Duodenal mucosa (tissue), 2 donors: Measurements from ENCODE around the gene TRPV5.

Experiments
- H3K27ac ChIP-seq: one replicate; pipeline ENCODE4 v1.7.0; 2013; ENCODE audit warnings: low read depth, low read length
- H3K27me3 ChIP-seq, 2 donors: one replicate each; pipeline ENCODE4 v1.7.0; 2013; ENCODE audit warnings: low read length in 2 of 2, control low read depth in 1 of 2; ENCODE audit not compliant: insufficient read depth in 2 of 2, control insufficient read depth in 1 of 2
- H3K36me3 ChIP-seq, 2 donors: one replicate each; pipeline ENCODE4 v1.7.0; 2013; ENCODE audit warnings: low read length in 2 of 2, control low read depth in 1 of 2; ENCODE audit not compliant: insufficient read depth in 2 of 2, control insufficient read depth in 1 of 2
- H3K4me1 ChIP-seq, 2 donors: one replicate each; pipeline ENCODE4 v1.7.0; 2013; ENCODE audit warnings: low read length in 2 of 2, control low read depth in 1 of 2; ENCODE audit not compliant: insufficient read depth in 2 of 2, control insufficient read depth in 1 of 2
- H3K4me3 ChIP-seq, 2 donors: one replicate each; pipeline ENCODE4 v1.7.0; 2013; ENCODE audit warnings: low read length in 2 of 2, low read depth in 1 of 2
- H3K9ac ChIP-seq, 2 donors: one replicate each; pipeline ENCODE4 v1.7.0; 2013; ENCODE audit warnings: low read length in 2 of 2, low read depth in 1 of 2
- H3K9me3 ChIP-seq, 2 donors: one replicate each; pipeline ENCODE4 v1.7.0; 2013; ENCODE audit warnings: low read length in 2 of 2, control low read depth in 1 of 2; ENCODE audit not compliant: control insufficient read depth in 1 of 2

The TRPV5 gene

GRCh38 chr7:142927085-142927745 lies 6.3 kb downstream of the TRPV5 start:
- H3K27ac ChIP-seq = no peak overlapping the region

DNA sequence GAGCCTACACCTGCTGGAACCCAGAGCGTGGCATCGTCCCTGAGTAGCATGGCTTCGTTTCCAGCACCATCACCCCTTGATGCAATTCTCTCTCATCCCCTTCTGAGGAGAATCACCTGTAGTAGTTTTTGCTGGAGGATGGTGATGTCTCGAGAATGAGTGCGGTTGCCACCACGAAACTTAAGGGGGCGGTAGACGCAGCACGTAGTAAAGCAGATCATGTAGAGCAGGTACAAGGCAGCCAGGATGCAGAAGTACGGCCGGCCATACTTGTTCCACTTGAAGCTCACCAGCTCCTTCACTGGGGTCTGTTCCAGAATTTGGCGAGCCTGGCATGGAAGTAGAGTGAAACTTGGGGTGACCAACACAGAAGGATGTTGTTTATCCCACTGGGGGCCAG lies 8.1 kb downstream of the TRPV5 start:
- Histone ChIP-seq H3K9me3 (no peaks in the 10 kb centered on the region), H3K4me1 (peaks cover 6 to 8% of the 10 kb centered on the region in 2 donors), H3K27me3 (no peaks in the 10 kb centered on the region), H3K4me3 (no peak overlapping the region), H3K9ac (no peak overlapping the region), H3K27ac (no peak overlapping the region), H3K36me3 (no peaks in the 10 kb centered on the region)

More at GRCh38 chr7:142927085-142927745, 6.3 kb downstream of the TRPV5 start:
- Histone ChIP-seq H3K9ac (no peak overlapping the region), H3K4me1 (peaks cover 6 to 8% of the 10 kb centered on the region in 2 donors), H3K36me3 (no peaks in the 10 kb centered on the region), H3K9me3 (no peaks in the 10 kb centered on the region), H3K27me3 (no peaks in the 10 kb centered on the region), H3K4me3 (no peak overlapping the region)

DNA sequence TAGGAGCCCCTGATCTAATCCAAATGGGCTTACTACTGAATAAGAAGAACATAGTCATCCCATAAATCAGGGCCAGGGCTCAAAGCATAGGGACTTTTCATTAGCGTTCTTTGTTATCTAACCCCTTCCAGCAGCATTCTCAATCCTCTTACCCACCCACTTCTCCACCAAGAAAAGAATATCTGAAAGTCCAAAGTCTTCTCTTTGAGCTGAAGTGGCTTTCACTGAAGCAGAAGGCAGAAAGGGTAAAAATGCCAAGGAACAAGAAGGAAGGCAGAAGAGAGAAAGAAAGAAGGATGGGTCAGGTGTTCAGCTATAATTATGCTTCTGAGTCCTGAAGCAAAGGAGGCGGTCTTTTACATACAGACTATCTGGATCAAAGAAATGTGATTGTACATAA lies 10.2 kb downstream of the TRPV5 start:
- no peaks in the 10 kb centered on the region for H3K27me3 ChIP-seq
- H3K4me3 ChIP-seq = no peak overlapping the region
- no peaks in the 10 kb centered on the region for H3K36me3 ChIP-seq
- no peak overlapping the region for H3K9ac ChIP-seq
- peaks cover 6 to 8% of the 10 kb centered on the region in 2 donors for H3K4me1 ChIP-seq
- no peaks in the 10 kb centered on the region for H3K9me3 ChIP-seq
- H3K27ac ChIP-seq = no peak overlapping the region

GRCh38 chr7:142919656-142920055 lies 13.9 kb downstream of the TRPV5 start:
- Histone ChIP-seq H3K4me1 (peaks cover 6 to 8% of the 10 kb centered on the region in 2 donors), H3K36me3 (no peaks in the 10 kb centered on the region), H3K4me3 (no peak overlapping the region), H3K27me3 (no peaks in the 10 kb centered on the region), H3K27ac (no peak overlapping the region), H3K9me3 (no peaks in the 10 kb centered on the region), H3K9ac (no peak overlapping the region)

GRCh38 chr7:142918901-142919300 lies 14.6 kb downstream of the TRPV5 start:
- no peak overlapping the region for H3K27ac ChIP-seq
- no peaks in the 10 kb centered on the region for H3K27me3 ChIP-seq
- H3K36me3 ChIP-seq = no peaks in the 10 kb centered on the region
- H3K4me1 ChIP-seq = peaks cover 5 to 14% of the 10 kb centered on the region in 2 donors
- no peak overlapping the region for H3K9ac ChIP-seq
- no peak overlapping the region for H3K4me3 ChIP-seq
- no peaks in the 10 kb centered on the region for H3K9me3 ChIP-seq

DNA sequence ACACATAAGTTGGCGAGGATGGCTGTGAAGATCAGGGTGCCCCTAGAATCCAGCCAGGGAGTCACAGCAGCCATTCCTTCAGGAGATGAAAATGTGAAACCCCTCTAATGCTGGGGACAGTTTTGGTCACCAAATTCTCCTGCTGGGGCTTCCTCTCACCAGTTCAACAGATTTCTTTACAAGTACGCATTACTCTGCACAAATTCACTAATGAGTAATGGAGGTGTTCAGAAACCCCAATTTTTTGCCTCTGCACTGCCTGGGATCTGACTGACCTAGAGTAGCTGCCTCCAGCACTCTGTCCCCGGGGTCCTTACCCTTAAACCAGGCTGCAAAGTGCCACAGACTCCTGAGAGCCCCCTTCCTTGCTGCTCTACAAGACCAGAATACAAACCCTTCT lies 16.1 kb downstream of the TRPV5 start:
- no peaks in the 10 kb centered on the region for H3K27me3 ChIP-seq
- H3K4me3 ChIP-seq = no peak overlapping the region
- no peaks in the 10 kb centered on the region for H3K36me3 ChIP-seq
- H3K9me3 ChIP-seq = no peaks in the 10 kb centered on the region
- H3K4me1 ChIP-seq = peaks cover 0 to 16% of the 10 kb centered on the region in 2 donors
- no peak overlapping the region for H3K27ac ChIP-seq
- H3K9ac ChIP-seq = no peak overlapping the region

- Histone ChIP-seq H3K4me1 (peaks cover 0 to 17% of the 10 kb centered on the region in 2 donors), H3K4me3 (no peak overlapping the region), H3K27me3 (peaks cover 0 to under 1% of the 10 kb centered on the region in 2 donors), H3K9ac (no peak overlapping the region), H3K27ac (no peak overlapping the region), H3K36me3 (no peaks in the 10 kb centered on the region), H3K9me3 (no peaks in the 10 kb centered on the region)
Measured at GRCh38 chr7:142916508-142916907, 17.0 kb downstream of the TRPV5 start.

DNA sequence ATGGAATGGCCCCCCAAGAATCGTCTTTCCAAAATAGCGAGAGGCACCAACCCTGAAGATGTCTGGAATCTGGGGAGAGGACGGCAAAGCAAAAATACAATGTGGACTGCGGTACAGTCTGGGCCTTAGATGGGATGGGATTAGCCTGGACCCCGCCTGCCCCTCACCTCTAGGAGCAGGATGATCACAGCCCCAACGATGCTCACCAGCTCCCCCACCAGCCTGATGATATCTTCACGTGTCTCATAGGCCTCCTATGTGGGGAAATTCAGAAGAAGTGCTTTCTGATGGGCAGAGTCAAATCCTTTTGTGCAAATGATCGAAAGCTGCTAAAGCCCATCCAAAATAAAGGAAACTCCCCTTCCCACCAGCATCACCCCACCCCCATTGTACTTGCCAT lies 18.2 kb downstream of the TRPV5 start:
- no peaks in the 10 kb centered on the region for H3K36me3 ChIP-seq
- H3K4me3 ChIP-seq = no peak overlapping the region
- H3K9me3 ChIP-seq = no peaks in the 10 kb centered on the region
- peaks cover 11 to 29% of the 10 kb centered on the region in 2 donors for H3K4me1 ChIP-seq
- H3K27me3 ChIP-seq = peaks cover 0 to 4% of the 10 kb centered on the region in 2 donors
- H3K27ac ChIP-seq = no peak overlapping the region
- H3K9ac ChIP-seq = no peak overlapping the region

GRCh38 chr7:142914121-142914520 lies 19.4 kb downstream of the TRPV5 start:
- no peaks in the 10 kb centered on the region for H3K36me3 ChIP-seq
- H3K27me3 ChIP-seq = peaks cover 0 to 4% of the 10 kb centered on the region in 2 donors

GRCh38 chr7:142913566-142913965 lies 20.0 kb downstream of the TRPV5 start:
- Histone ChIP-seq H3K36me3 (no peaks in the 10 kb centered on the region), H3K4me1 (peaks cover 23 to 42% of the 10 kb centered on the region in 2 donors), H3K9me3 (no peaks in the 10 kb centered on the region), H3K9ac (no peak overlapping the region), H3K27ac (no peak overlapping the region), H3K27me3 (peaks cover 0 to 4% of the 10 kb centered on the region in 2 donors), H3K4me3 (no peak overlapping the region)

More at GRCh38 chr7:142914121-142914520, 19.4 kb downstream of the TRPV5 start:
- Histone ChIP-seq H3K9ac (no peak overlapping the region), H3K4me3 (no peak overlapping the region), H3K9me3 (no peaks in the 10 kb centered on the region), H3K27ac (no peak overlapping the region), H3K4me1 (peaks cover 18 to 37% of the 10 kb centered on the region in 2 donors)
